GM21737 (cell line): ENCODE results near the gene NACC2.

Experiments
- ATAC-seq: cut with Tn5 transposase; IDR thresholded peaks from one replicate; pipeline ENCODE4 v1.9.1; 2021; ENCODE audit warnings: mild to moderate bottlenecking, moderate library complexity; ENCODE audit not compliant: unreplicated experiment

The NACC2 gene, protein sequence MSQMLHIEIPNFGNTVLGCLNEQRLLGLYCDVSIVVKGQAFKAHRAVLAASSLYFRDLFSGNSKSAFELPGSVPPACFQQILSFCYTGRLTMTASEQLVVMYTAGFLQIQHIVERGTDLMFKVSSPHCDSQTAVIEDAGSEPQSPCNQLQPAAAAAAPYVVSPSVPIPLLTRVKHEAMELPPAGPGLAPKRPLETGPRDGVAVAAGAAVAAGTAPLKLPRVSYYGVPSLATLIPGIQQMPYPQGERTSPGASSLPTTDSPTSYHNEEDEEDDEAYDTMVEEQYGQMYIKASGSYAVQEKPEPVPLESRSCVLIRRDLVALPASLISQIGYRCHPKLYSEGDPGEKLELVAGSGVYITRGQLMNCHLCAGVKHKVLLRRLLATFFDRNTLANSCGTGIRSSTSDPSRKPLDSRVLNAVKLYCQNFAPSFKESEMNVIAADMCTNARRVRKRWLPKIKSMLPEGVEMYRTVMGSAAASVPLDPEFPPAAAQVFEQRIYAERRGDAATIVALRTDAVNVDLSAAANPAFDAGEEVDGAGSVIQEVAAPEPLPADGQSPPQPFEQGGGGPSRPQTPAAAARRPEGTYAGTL

DNA sequence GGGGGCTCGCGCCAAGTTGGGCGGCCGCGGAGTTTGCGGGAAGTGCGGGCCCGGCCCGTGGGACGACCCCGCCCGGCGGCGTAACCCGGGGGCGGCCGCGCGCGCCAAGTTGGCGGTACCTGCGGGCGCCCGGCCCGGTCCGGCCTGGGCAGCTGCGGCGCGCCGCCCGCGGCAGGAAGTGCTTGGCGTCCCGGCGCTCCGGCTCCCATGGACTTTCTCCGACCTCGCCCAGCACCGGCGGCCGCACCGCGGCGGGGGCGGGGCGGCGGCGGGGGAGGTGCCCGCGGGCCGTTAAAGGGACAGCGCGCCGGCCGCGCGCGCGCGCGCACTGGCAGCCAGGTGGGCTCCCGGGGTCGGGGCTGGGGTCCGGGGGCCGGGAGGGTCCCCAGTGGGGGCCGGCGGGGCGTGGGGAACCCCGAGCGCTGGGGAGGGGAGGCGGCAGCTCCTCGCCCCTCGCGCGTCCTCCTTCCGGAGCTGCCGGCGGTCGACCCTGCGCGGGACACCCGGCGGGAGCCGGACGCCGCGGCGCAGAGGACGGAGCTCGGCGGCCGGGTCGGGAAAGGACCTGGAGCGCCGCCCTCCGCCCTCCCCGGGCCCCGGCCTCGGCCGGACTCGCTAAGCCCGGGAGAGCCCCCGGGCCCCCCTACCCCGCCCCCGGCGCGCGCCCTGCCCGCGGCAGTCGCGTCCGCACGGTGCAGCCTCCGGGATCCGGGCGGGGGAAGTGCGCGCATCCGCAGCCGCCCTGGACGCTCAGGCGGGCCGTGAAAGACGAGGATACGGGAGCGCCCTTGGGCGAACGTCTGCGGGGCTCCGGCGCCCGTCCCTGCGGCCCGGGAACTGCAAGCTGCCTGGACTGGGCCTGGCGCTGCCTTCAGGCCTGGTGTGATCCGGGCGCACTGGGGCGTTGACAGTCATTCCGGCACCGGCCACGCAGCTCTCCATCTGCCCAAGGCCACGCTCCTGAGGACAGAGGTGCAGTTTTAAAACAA is at the start of gene NACC2:
Gene NACC2, minus strand, starts transcription at position 220 of the 989 bp plus-strand sequence. CDS start 44,768 bp downstream, outside the sequence.
- ATAC-seq, result no peak

DNA sequence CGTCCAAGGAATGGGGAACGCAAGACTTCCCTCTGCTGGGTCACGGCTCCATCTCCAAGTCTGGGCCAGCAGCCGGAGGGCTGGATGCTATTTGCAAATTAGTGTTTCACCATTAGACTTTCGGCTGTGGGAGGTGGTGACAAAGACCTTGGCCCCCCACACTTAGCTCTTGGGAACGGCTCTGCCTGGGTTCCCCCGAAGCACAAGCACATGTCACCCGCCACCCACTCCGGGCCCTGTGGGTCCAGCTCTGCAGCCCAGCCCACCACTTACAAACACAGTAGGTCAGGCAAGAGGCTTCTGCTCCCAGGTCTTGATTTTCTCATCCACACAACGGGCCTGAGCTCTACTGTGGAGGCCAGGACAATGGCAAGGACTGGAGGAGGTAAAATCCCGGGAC is 49.4 kb upstream of the NACC2 start:
- ATAC-seq, result no peak

DNA sequence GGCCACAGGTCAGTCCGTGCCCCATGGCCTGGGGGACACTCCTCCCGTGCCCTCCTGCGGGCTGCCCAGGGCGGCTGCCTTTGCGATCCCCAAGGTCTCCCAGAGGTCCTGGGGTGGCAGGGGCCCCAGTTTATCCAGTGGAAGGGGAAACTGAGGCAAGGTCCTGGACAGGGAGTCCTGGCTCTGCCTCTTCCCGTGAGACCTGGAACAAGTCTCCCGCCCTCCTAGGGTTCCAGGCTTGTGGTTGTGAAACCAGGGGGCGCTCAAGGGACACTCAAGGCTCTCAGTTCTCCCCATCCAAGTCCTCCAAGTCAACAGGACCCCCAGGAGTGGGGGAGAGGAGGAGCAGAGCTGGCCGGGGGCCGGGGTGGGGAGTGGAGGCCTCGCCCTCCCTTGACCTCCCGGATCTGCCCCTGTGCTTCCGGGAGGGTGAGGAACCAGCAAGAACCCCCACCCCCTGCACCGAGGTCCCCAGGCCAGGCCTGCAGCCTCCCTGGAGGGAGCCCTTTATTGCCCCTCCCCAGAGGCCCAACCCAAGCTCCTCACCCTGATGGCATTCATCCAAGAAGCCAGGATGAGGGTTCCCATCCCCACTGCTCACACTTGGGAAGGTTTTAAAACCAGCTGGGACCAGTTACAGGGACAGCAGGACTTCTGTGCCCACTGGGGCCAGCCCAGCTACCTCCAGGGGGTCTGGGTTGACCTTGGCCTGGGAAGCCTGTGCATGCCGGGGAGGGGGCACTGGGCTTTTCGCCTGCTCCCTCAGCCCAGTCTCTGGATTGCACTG is 48.3 kb upstream of the NACC2 start:
- no peak for ATAC-seq

DNA sequence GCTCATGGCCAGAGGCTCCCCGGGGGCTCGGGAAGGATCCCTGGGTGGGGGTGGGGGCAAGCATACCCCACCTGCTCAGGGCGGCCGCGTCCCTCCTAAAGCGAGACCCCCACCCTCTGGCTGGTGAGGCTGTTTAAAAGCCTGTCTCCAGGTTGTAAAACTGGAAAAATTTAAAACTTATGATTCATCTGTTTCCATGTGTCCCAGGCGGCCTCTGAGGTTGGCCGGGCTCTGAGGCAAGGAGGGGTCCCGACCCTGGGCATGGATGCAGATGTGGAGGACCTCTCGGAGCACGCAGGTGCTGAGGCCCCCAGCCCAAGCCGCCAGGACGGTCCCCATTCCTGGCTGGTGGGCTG is 47.7 kb upstream of the NACC2 start:
- no peak for ATAC-seq

DNA sequence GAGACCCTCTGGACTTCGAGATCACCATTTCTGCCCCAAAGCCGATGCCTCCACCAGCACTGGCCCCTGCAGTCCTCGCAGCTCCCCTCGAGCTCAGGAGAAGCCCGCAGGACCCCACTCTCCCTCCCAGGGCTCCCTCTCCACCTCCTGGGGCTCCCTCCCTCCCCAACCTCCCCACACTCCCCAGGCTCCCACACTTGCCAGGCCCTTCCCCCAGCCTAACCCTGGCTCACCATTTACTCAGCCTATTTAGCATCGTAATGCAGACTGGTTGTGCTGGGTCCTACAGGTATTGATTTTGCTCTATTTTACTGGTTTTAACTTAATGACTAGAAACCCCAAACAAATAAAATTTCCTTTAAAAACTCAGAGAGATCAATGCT is 47.3 kb upstream of the NACC2 start:
- ATAC-seq, result no peak

DNA sequence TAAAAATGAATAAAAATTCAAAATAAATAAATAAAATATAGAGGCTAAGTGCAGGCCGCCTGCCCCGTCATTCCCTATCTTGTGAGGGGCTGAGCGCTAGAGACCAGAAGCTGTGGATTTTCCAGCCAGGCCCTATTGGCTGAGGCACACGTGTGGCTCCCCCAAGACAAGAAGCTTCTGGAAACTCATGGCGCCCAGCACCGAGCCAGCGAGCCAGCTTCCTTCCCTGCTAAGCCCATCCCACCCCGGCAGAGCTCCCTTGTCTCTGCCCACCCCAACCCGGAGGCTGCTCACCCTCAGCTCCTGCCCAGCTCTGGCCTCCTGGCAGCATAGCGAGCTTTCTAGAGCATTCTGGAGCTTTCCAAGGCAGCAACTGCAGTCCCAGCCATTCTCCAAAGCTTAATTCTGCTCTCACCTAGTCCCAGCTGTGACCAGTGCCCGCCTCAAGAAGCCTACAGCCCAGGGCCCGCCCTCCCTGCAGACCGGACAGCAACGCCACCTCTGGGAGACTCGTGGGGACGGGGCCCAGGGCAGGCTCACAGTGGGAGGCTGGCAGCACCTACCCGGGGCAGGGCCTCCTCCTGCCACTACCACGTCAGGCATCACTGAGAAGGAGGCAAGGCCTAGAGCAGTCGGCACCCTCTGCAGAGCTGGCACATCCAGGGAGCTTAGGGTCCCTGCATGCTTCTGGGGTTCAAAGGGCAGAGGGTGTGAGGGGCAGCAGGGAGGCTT is 46.8 kb upstream of the NACC2 start:
- no peak for ATAC-seq

DNA sequence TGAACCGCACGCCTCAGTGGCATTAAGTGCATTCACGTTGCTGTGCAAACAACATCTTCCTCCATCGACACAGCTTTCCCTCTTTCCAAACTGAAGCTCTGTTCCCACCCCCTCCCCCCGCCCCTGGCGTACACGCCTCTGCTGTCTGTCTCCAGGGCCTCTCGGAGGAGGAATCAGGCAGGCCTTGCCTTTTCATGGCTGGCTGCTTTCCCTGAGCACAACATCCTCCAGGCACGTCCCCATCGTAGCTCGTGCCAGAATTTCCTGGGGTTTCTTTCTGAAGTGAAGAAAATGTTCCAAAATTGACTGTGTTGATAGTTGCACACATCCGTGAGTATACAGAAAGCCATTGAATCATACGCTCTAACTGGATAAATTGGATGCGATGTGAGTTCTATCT is 45.9 kb upstream of the NACC2 start:
- no peak for ATAC-seq

DNA sequence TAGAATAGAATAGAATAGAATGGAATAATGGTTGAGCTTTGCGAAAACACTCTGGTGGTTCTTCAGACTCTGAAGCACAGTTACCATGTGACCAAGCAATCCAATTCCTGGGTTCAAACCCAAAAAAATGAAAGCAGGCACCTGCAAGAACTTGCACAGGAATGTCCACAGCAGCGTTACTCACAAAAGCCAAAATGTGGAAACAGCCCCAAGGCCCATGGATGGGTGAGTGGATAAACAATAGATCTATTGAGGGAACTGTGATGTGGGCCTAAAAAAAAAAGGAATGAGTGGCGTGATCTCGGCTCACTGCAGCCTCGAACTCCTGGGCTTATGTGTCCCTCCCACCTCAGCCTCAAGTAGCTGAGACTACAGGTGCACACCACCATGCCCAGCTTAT is 45.0 kb upstream of the NACC2 start:
- no peak for ATAC-seq

DNA sequence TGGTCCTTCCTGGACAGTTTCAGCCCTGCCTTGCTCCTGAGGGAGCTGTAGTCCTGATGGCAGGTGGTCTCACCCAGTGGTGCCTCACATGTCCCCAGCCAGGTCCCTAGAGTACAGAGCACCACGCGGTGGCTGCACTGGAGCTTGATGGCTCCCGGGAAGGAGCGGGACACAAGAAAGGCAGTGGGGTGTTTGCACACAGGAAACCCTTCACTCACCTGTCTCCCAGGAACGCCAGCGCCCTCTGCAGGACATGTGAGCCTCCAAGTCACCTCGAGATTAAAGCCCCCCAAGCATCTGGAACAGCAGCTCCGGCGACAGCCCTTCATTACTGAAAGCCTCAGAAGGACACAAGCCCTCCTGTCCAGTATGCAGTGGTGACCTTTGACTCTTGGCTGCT is 43.5 kb upstream of the NACC2 start:
- no peak for ATAC-seq

DNA sequence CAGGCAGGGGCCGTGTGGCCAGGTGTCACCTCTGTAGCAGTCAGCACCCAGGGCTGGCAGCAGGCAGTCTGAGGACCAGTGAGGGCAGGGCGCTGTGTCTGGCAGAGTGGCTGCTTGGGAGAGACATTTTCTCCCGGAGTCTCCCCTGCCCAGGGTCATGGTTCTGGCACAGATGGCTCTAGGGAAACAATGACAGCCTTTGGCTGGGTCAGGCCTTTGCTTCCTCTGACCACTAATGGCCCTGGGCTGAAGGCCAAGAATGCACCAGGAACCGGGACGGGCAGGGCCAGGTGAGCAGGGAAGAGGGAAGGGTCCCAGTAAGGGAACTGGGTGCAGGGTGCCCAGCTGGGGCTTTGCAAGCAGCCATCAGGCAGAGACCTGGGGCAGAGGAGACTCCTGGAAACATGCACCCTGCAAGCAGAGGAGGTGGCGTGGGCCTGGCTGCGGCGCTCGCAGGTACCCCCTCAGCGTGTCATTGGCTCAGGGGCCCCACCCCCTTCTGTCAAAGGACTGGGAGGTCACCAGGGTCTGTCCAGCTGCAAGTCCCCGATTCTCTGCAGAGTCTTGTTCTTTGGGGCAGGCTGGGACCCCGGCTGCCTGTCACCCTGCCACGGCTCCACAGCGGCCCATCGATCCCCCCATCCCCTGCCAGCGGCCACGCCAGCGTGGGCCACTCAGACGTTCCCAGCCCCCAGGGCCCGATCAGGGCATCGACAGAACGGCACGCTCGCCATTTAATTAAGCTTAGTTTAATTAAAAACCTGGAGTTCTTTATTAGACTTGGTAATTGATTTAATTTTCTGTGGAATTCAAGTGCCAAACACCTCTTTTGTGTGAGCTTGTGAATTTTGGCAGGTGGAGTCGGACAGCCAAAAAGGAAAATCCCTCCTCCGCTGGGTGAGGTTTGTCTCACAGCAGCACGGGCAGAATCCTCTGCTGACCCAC is 42.5 kb upstream of the NACC2 start:
- ATAC-seq, result no peak

DNA sequence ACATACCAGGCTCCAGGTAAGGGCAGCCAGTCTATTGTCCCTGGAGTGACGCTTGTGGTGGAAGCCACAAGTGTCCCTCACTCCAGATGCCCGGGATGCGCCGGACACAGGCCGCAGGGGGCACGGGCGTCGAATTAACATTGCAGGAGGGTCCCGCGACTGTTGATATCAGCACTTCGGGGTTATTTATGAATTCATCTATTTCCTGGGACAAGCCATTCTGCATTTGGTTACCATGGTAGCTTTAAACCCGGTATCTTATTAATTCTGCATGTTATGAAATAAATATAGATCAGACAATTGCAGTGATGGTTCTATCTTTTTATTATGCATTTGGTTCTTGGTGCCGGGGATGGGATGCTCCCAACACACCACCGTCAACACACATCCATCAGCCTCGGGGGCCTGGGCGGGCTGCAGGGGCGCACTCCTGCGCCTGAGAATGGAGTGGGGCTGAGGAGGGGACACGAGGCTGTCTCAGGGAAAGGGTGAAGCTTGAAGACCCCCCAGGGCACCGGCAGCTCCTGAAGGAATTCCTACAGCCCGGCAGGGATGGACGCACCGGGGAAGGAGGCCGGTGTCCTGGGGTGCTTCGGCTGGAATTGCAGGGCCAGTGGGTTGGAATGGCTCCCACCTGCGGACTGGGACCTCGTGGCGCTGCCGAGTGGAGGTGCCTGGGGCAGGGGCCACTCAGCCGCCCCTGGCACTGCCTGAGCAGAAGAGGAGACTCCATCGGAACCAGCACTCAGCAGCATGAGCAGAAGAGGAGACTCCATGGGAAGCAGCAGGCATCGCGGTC is 41.2 kb upstream of the NACC2 start:
- no peak for ATAC-seq

DNA sequence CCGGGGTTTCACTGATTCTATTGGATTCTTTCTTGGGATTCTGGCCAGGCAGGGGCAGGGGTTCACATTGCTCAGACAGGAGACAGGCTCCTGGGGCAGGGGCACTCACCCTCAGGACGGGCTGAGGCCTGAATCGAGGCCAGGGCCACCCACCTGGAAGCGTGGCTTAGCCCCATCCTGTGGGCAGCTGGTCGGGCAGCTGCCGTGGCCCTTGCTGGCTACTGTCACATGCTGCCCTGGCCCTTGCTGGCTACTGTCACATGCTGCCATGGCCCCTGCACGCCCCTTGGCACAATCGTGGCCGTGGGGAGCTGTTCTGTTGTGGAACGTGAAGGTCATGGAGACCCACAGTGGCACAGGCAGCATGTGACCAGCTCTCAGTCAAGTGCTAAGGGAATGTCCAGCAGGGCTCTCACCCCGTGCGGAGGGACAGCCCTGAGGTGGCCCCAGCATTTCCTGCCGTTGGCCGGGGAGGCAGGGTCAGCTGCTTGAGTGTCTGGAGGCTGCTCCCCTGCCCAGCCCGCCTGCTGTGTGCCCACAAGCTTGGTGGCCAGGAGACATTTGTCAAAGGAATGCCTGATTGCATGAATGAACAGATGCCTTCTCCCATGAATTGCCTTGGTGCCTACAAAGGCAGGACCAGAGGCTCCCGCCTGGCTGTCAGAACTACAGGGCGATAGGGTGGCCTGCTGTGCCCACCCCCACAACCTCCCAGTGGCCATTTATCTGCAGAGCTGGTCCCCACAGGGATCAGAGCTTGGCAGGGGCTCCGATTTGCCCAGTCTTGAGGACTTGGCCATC is 40.4 kb upstream of the NACC2 start:
- ATAC-seq, result no peak

DNA sequence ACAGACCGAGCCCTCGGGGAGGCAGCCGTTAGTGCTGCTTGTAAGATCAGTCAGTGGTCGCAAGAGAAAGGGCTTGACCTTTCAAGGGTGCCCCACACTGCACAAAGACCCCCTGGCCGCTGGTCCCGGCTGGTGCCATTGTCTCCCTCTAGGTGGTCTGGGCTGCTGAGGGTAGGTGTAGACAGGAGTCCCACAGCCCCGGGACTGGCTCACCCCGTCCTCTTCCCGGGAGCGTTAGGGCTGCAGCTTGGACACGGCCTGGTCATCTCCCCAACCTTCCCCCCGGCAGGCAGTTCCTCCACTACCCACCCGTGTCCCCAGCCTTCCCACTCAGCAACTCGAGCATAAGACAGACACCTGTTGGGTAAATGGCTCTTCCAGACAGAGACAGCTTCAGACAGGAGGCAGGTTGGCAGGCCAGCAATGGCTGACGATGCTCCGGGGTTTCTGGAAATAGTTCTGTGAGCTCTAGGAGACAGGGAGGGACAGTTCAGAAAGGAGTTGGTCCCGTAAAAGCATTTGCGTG is 38.9 kb upstream of the NACC2 start:
- ATAC-seq, result no peak

DNA sequence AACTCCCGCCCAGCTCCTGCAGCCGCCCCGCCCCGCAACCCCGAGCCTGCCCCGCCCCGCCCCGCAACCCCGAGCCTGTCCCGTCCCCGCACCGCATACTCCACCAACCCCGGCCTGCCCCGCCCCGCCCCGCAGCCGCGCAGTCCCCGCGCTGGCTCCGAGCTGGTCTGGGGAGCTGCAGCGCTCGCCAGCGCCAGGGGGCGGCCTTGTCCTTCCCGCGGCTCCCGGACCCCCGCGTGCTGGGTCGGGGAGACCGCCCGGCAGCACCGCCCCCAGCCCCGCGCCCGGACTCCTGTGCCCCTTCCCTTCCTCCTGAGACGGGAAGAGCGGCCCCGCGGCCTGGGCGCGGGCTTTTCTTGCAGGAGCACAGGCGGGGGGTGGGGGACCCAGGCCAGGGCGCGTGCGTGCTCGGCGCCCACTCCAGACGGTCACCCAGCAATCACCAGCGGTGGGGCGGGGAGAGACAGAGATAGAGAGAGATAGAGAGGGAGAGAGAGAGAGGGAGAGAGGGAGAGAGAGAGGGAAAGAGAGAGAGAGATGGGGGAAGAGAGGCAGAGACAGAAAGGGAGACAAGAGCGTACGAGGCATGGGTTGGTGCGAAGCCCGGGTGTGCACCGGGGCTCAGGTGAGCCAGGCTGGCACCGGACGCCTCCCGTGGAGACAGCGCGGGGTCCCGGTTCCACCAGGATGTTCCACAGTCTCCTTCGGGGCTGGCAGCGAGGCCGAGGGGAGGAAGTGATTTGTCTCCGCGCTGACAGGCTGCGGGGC is 38.3 kb upstream of the NACC2 start:
- ATAC-seq, result no peak

DNA sequence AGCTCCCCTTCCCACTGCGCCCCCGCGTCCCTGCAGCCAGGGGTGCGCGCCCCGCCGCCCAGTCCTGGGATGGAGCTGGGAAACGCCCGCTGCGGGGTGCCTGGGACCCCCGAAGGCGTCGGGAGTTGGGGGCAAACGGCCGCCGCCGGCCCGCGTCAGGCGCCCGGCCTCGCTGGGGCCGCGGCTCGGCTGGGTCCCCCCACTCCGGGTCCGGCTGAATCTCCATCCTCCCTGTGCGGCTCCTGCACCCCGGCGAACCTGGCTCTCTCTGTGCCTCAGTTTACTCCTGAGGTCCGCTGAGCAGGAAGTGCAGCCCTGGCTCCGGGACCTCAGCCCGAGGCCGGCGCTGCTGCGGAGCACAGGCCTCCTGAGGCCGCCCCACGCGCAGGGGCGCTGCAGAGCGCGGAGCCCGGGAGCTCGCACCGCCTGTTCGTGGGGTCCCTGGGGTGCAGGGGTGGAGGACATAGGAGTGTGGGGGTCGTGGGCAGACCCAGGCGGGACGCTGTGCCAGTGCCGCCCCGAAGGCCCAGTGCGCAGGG is 37.5 kb upstream of the NACC2 start:
- ATAC-seq, result no peak
